NCI-H2227 (cell line): Measurements from ENCODE around the gene FBXL3.
"Not testable (repeated sequence)": the region's sequence is repeated elsewhere in the genome, so short reads cannot be mapped to it uniquely, and the experiment has no call there.

Experiments used
- DNase-seq: peaks from one replicate; lab custom pipeline; 2025; ENCODE audit not compliant: unreplicated experiment; lab: John Stamatoyannopoulos, UW

FBXL3 gene

GRCh38 chr13:77028202-77028601 is 1.2 kb upstream of the FBXL3 start:
- DNase-seq: peak; percentile 15

- DNase-seq: peak; percentile 66
Measured at GRCh38 chr13:77026255-77026860, 601 bp downstream of the FBXL3 start.

- no peak for DNase-seq
Measured at GRCh38 chr13:77022341-77022740, 4.6 kb downstream of the FBXL3 start.

- no peak for DNase-seq
Measured at GRCh38 chr13:77019756-77020155, 7.2 kb downstream of the FBXL3 start.

- DNase-seq: no peak
Measured at GRCh38 chr13:77016888-77017623, 9.9 kb downstream of the FBXL3 start.

- no peak for DNase-seq
Measured at GRCh38 chr13:77016251-77016812, 10.6 kb downstream of the FBXL3 start.

- DNase-seq: no peak
Measured at GRCh38 chr13:77014906-77015685, 11.9 kb downstream of the FBXL3 start.

DNA sequence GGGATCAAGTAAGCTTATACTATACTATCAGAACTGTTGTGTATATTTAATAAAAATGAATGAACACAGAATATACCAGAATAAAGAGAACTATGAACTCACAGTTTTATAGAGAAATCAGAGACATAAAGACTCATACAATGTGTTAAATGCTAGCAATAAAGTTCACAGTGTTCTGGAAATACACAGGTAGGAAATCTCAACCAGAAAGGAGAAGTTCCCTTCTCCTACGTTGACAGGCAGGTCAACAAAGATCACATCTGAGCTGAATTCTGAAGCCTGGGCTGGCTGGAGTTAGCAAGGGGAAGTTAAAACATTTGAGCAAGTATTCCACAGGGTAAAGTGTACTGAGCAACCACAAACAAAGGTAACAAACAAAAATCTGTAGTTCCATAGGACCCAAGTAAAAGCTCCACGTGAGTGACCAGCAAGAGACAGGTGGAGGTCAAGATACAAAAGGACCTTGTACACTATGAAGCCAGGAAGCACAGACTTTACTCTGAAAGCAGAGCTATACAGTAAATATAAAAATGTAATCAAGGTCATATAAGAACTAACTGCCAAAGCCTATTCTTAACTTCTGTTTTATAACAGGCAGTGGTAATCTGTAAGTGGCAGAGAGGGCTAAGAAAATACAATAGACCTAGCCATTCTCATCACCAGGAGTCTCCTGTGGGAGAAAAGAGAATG is 13.0 kb downstream of the FBXL3 start:
- no peak for DNase-seq

DNA sequence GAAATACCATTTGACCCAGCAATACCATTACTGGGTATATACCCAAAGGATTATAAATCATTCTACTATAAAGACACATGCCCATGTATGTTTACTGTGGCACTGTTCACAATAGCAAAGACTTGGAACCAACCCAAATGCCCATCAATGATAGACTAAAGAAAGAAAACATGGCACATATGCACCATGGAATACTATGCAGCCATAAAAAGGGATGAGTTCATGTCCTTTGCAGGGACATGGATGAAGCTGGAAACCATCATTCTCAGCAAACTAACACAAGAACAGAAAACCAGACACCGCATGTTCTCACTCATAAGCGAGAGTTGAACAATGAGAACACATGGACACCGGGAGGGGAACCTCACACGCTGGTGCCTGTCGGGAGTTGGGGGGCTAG is 17.2 kb downstream of the FBXL3 start:
- not testable (repeated sequence) for DNase-seq

DNA sequence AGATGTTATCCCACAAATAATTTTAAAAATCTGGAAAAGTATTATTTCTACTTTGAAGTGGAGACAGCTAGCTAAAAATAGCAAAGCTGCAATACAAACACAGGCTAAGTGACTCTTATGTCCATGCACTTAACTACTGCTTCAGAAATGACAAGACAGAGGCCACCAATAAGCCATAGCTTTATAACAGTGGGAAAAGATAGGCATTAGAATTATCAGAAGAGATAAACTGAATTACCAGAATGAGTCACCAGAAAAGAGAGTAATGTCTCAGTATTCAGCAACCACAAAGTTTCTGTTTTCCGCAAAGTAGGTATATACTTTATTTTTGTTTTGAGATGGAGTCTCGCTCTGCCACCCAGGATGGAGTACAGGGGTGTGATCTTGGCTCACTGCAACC is 17.9 kb downstream of the FBXL3 start:
- no peak for DNase-seq

- not testable (repeated sequence) for DNase-seq
Measured at GRCh38 chr13:77008337-77008736, 18.6 kb downstream of the FBXL3 start.

DNA sequence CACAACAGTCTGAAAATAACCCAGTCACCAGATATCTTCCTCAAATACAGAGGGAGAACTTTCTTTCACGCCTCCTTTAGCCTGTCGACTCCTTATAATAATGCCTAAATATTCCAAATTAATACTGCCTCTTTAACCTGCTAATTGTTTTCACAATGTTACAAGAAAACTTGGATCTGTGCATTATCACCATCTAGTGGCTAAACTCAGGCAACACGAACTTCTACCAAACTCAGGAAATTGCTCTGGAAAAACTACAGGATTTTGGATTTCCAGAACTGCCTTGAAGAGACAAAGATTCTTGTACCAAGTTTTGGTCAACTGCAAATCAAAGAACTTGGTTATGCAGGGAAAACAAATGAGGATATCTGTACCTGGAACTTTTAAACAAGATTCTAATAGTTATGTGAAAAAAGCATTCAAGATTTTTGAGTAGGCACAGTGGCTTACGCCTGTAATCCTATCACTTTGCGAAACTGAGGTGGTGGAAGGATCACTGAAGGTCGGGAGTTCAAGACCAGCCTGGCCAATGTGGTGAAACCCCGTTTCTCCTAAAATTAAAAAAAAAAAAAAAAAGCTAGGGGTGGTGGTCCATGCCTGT is 24.3 kb downstream of the FBXL3 start:
- no peak for DNase-seq

GRCh38 chr13:77001963-77002587 is 24.9 kb downstream of the FBXL3 start:
- DNase-seq: no peak

DNA sequence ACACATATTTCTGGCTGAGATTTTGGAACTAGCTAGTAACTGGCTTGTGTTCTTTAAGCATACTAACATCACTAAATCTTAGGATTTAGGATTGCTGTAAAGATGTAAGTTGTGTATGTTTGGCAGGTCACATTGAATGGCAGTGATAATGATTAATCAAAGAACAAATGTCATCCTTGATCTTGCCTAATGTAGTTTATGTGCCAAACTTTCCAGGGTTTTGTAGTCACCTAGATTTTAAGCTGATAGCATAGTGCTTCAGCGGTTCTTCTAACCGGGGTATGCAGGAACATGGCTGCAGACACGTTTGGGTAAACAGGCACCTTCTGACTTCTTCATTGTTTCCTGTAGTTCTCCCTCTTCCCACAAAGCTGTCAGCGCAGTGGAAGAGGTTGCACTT is 25.4 kb downstream of the FBXL3 start:
- DNase-seq: no peak

- no peak for DNase-seq
Measured at GRCh38 chr13:77000475-77000874, 26.5 kb downstream of the FBXL3 start.

DNA sequence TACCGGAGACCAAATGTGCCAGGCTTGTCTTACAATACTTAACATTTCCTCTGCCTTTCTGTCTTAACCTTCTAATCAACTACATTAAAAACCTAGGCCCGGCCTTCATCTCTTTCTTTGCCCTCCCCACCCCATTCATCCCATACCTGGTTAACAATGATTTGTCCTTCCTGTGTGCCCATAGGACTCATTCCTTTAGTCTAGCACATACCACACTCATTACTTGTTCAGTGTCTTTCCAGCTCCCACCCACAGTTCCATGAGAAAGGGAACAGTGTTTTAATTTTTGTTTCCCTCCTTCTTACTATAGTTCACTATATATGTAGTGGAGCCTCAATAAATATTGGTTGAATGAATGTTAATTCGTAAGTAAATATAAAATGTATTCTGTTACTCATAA is 32.7 kb downstream of the FBXL3 start:
- DNase-seq: no peak

GRCh38 chr13:76993473-76993872 is 33.5 kb downstream of the FBXL3 start:
- no peak for DNase-seq

DNA sequence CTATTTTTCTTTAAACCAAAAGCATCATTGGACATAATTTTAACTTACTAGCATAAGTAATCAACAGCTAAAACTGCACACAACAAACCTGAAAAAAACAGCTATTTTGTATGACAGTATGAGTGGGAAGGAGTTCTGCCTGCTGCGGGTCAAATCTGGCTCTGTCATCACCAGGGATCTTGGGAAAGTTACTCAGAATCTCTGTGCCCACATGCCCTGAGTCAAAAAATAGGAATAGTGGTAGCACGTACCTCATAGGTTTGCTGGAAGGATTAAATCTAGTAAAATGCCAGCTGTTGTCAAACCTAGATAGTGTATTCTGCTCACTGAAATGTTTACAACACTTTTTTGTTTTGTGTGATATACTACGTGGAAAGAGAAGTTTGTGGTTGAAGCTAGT is 33.9 kb downstream of the FBXL3 start:
- DNase-seq: no peak

GRCh38 chr13:76992548-76993001 is 34.4 kb downstream of the FBXL3 start:
- peak; percentile 9 for DNase-seq
